MM.1S (cell line): ENCODE results near the gene HMGA1.
A peak's percentile ranks its signal among the peaks of the same experiment; 100 is the strongest.

Experiments
- CTCF ChIP-seq: fragments of 300-600 bp; sonication (generic); IDR thresholded peaks from 2 replicates; pipeline ENCODE4 v1.5.1; 2016; ENCODE audit warnings: antibody characterized with exemption, low read length, mixed read lengths
- EZH2 ChIP-seq: fragments of 300-600 bp; sonication (generic); optimal IDR thresholded peaks from 2 replicates; pipeline ENCODE3; 2017; ENCODE audit warnings: low read depth, mild to moderate bottlenecking, antibody characterized with exemption, low read length, mixed read lengths
- EZH2phosphoT487 ChIP-seq: fragments of 300-600 bp; sonication (generic); IDR thresholded peaks from 2 replicates; pipeline ENCODE4 v1.6.1; 2018; ENCODE audit warnings: antibody characterized with exemption, low read length

- TF ChIP-seq CTCF, result peak; percentile 37
- no peak for TF ChIP-seq EZH2phosphoT487
- TF ChIP-seq EZH2, result no peak
Observed at GRCh38 chr6:34237722-34238584, 1.3 kb downstream of the HMGA1 start.
